Testis (tissue), 3 donors: ENCODE data around the gene NPAS2. TPM values are rescaled to one million over a fixed set of nuclear protein-coding genes. Genes with fewer than 3 reads are reported as not detected.

Experiments
- DNase-seq: peaks from one replicate; pipeline ENCODE4 v3.0.0-alpha.2; 2019
- H3K27ac ChIP-seq, 2 donors: fragments of 200-600 bp; sonication (generic); one replicate each; pipeline ENCODE4 v1.5.1; 2019
- H3K27me3 ChIP-seq: fragments of 200-600 bp; sonication (generic); one replicate; pipeline ENCODE4 v1.5.1; 2019
- H3K36me3 ChIP-seq: fragments of 200-600 bp; sonication (generic); one replicate; pipeline ENCODE4 v1.5.1; 2017; ENCODE audit warnings: low read depth; ENCODE audit errors: missing control alignments
- H3K4me1 ChIP-seq: fragments of 200-600 bp; sonication (generic); one replicate; pipeline ENCODE4 v1.5.1; 2019
- H3K4me3 ChIP-seq, 2 donors: fragments of 200-600 bp; sonication (generic); one replicate each; pipeline ENCODE4 v1.5.1; 2017 to 2019
- H3K9me3 ChIP-seq: fragments of 200-600 bp; sonication (generic); one replicate; pipeline ENCODE4 v1.5.1; 2017
- CTCF ChIP-seq, 3 experiments: fragments of 450-650 bp in 2 of 3; fragments of 200-600 bp in 1 of 3; sonication (generic) in 1 of 3; IDR thresholded peaks; one replicate each; pipeline ENCODE4 v1.5.1; 2016 to 2019; ENCODE audit warnings: antibody characterized with exemption in 3 of 3, mild to moderate bottlenecking in 2 of 3, moderate library complexity in 1 of 3
- POLR2A ChIP-seq: fragments of 450-650 bp; IDR thresholded peaks from one replicate; pipeline ENCODE4 v1.6.1; 2017; ENCODE audit warnings: antibody characterized with exemption, mild to moderate bottlenecking, moderate library complexity
- WGBS, 2 donors: methylation state at CpG; one replicate each; pipeline ENCODE4 v1.1.5; 2018; 5-methylcytosine and 5-hydroxymethylcytosine counted together
- intact Hi-C: fragments of 100-400 bp; cut with DNase I; formaldehyde crosslinking; loops from one replicate; pipeline ENCODE4 v1.15.1; 2023; ENCODE audit warnings: low total_unique reads
- polyA plus RNA-seq: library from polyadenylated mRNA; stranded (reverse); fragments of 350-450 nt; fragmentation: Illumina TruSeq; extraction: RNeasy Lipid Tissue Mini Kit (QIAGEN cat#74804); gene quantifications from one replicate; pipeline ENCODE4 v1.2.3, GENCODE V29; 2014; ENCODE audit warnings: low read depth, low replicate concordance; ENCODE audit not compliant: insufficient read depth
- total RNA-seq, 2 donors: library from RNA; depleted of rRNA; stranded (reverse); fragments of >200 nt; gene quantifications; one replicate each; pipeline ENCODE4 v1.2.3, GENCODE V29; 2016

NPAS2 gene
- total and polyA plus RNA-seq, 3 donors from 2014 or later, result 20.4 to 64.2 (median 46.7) TPM

GRCh38 chr2:100940240-100940639 is 120.3 kb downstream of the NPAS2 start:
- DNase-seq, result no peak
- no peaks in the 10 kb centered on the region for H3K36me3 ChIP-seq
- 92 to 100% methylated on average over 4 of the region's 4 CpGs for WGBS, 2 donors
- no peak for TF ChIP-seq CTCF (IDR thresholded peaks at IDR 0.05)
- TF ChIP-seq POLR2A, result no peak
- no peak overlapping the region for H3K4me3 ChIP-seq
- intact Hi-C loops, result no loop called here
- no peaks in the 10 kb centered on the region for H3K27me3 ChIP-seq
- no peaks in the 10 kb centered on the region for H3K4me1 ChIP-seq
- no peak overlapping the region for H3K27ac ChIP-seq
- H3K9me3 ChIP-seq, result no peaks in the 10 kb centered on the region

GRCh38 chr2:100940766-100941645 is 121.1 kb downstream of the NPAS2 start:
- 83 to 86% methylated on average over 14 of the region's 14 CpGs for WGBS, 2 donors
- TF ChIP-seq CTCF (IDR thresholded peaks at IDR 0.05) (no peak), POLR2A (no peak)
- no peaks in the 10 kb centered on the region for H3K4me1 ChIP-seq
- intact Hi-C loops, result no loop called here
- no peaks in the 10 kb centered on the region for H3K27me3 ChIP-seq
- no peaks in the 10 kb centered on the region for H3K9me3 ChIP-seq
- no peak overlapping the region for H3K27ac ChIP-seq
- no peak for DNase-seq
- no peaks in the 10 kb centered on the region for H3K36me3 ChIP-seq
- H3K4me3 ChIP-seq, result no peak overlapping the region

- H3K27me3 ChIP-seq, result no peaks in the 10 kb centered on the region
- H3K4me1 ChIP-seq, result no peaks in the 10 kb centered on the region
- TF ChIP-seq POLR2A, result no peak
- no peak for TF ChIP-seq CTCF (IDR thresholded peaks at IDR 0.05)
- 83 to 90% methylated on average over 10 of the region's 10 CpGs for WGBS, 2 donors
- H3K36me3 ChIP-seq, result no peaks in the 10 kb centered on the region
- DNase-seq, result no peak
- H3K9me3 ChIP-seq, result no peaks in the 10 kb centered on the region
- no peak overlapping the region for H3K27ac ChIP-seq
- H3K4me3 ChIP-seq, result no peak overlapping the region
- intact Hi-C loops, result no loop called here
Observed at GRCh38 chr2:100941646-100942240, 121.8 kb downstream of the NPAS2 start.

GRCh38 chr2:100944617-100945432 is 124.9 kb downstream of the NPAS2 start:
- TF ChIP-seq POLR2A, result no peak
- TF ChIP-seq CTCF (IDR thresholded peaks at IDR 0.05), result no peak
- H3K36me3 ChIP-seq, result no peaks in the 10 kb centered on the region
- DNase-seq, result no peak
- no peak overlapping the region for H3K27ac ChIP-seq
- 91 to 94% methylated on average over 19 of the region's 19 CpGs for WGBS, 2 donors
- H3K27me3 ChIP-seq, result no peaks in the 10 kb centered on the region
- no peak overlapping the region for H3K4me3 ChIP-seq
- H3K4me1 ChIP-seq, result no peaks in the 10 kb centered on the region
- no peaks in the 10 kb centered on the region for H3K9me3 ChIP-seq
- intact Hi-C loops, result no loop called here
